Heart left ventricle (tissue), 13 donors: Measurements from ENCODE around the gene CSNK1E.

Source experiments
- POLR2A ChIP-seq, 2 donors: fragments of 450-650 bp; IDR thresholded peaks; one replicate each; pipeline ENCODE4 v1.6.1; 2017; ENCODE audit warnings: antibody characterized with exemption in 2 of 2, mild to moderate bottlenecking in 2 of 2, moderate library complexity in 2 of 2
- TF ChIP-seq, protein P1 (sequence below), 12 donors: fragments of 200-600 bp; sonication (generic) in 4 of 12; IDR thresholded peaks; one replicate each; pipeline versions ENCODE4 v1.5.0 to v1.8.0; 2018 to 2022; ENCODE audit warnings: antibody characterized with exemption in 12 of 12, mild to moderate bottlenecking in 5 of 12
- donor health status: ischemic (EF 13 %, LVEDD 7.1; RV severe dilation, severe dysfunction).
- donor health status: DM: no; HTN: yes; CAD: no.
- donor health status: DM: no; HTN: no; CAD: no.
- donor health status: ischemic (EF 25% LVEDD 6.9; RV normal size, moderate dysfunction).
- donor health status: ischemic (EF 25% LVEDD 5.7; RV mildly dilated, moderate dysfunction).
- donor health status: ischemic (EF 35%, LVEDD 5.7; RV mildly dilated, moderate dysfunction).
- donor health status: nonischemic (EF 11% LVEDD 7.7; RV severe dilation, severe dysfunction).
- donor health status: DM: yes; HTN: yes; CAD: no.
- donor health status: PGD.
- donor health status: ischemic (EF 29% LVEDD 5.4; RV normal size, mild dysfunction).
- donor health status: nonischemic (EF 23%, LVEDD 6.1; RV moderate dilation, normal function).

DNA sequence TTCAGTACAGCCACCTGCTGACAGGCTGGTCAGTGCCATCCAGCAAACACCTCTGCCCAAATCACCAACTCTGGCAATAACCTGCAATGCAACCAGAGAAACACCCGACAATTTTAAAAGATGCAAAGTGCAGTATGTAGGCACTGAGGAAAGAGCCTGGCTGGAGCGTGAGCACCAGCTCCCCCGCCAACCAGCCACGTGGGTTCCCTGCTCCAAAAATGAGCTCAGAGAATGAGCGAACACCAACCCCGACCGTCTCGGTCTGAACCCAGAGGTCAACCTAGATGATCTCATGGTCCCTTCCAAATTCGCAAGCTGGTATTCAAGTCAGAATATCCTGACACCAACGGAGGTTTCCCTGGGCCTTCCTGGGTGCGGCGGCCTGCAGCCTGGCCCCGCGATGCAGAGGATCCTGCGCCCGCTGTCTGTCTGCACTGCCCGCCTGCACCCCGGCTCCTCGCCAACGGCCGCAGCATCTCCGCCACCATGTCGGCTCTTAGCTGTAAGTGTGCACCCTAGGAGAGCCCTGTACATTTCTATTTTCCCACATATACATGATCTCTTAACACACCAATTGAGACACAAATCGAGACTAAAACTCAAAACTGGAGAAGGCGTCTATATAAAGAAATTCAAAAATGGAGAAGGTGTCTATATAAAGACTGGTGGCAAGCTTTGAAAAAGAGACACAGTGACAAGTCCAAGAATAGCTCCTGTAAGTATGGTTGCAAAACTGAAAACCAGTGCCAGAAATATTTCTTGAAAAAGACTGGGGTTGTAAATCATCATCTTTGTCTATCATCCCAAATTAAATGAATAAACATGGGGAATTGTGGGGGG lies 67.2 kb downstream of the CSNK1E start:
- TF ChIP-seq, protein P1, sequence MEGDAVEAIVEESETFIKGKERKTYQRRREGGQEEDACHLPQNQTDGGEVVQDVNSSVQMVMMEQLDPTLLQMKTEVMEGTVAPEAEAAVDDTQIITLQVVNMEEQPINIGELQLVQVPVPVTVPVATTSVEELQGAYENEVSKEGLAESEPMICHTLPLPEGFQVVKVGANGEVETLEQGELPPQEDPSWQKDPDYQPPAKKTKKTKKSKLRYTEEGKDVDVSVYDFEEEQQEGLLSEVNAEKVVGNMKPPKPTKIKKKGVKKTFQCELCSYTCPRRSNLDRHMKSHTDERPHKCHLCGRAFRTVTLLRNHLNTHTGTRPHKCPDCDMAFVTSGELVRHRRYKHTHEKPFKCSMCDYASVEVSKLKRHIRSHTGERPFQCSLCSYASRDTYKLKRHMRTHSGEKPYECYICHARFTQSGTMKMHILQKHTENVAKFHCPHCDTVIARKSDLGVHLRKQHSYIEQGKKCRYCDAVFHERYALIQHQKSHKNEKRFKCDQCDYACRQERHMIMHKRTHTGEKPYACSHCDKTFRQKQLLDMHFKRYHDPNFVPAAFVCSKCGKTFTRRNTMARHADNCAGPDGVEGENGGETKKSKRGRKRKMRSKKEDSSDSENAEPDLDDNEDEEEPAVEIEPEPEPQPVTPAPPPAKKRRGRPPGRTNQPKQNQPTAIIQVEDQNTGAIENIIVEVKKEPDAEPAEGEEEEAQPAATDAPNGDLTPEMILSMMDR (IDR thresholded peaks at IDR 0.05), result no peak
- no peak for TF ChIP-seq POLR2A (IDR thresholded peaks at IDR 0.05)
